ENCODE results near the gene MN1.

DNA sequence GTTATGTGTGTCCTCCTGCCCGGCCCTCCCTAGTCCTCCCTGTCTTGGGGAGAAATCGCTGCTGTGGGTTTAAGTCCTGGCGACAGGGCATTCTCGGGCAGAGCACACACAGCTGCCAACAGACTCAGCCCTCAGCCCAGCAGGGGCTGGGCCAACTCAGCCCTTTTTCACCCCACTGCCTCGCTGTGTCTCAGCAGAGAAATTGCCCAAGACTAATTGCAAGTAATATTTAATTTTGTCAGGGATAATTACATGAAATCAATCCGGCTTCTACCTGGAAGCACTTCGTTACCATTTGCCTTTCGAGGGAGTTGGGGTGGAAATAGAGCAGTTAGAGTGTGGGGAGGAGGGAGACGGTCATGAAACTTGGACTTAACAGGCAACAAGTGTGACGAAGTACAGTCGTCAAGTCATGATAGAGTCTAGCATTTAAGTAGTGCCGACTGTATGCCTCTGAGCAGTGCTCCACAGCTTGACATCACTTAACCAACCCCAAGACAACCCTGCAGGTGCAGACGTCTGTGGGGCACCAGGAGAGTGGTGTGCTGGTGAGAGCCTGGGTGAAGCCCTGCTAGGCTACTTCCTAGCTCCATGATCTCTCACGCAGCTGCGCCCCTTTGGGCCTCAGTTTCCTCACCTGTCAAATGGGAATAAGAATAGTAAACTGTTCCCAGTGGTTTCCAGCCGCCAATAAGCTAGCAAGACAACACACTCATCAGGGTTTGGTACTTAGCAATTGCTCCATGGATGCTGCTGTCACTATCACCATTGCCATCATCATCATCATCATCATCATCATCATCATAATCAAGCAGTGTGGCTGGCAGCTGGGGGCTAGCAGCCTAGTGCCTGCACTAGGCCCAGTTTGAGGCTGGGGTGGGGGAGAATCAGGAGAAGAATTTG is 29.2 kb downstream of the MN1 start:
- TF ChIP-seq, protein P1, sequence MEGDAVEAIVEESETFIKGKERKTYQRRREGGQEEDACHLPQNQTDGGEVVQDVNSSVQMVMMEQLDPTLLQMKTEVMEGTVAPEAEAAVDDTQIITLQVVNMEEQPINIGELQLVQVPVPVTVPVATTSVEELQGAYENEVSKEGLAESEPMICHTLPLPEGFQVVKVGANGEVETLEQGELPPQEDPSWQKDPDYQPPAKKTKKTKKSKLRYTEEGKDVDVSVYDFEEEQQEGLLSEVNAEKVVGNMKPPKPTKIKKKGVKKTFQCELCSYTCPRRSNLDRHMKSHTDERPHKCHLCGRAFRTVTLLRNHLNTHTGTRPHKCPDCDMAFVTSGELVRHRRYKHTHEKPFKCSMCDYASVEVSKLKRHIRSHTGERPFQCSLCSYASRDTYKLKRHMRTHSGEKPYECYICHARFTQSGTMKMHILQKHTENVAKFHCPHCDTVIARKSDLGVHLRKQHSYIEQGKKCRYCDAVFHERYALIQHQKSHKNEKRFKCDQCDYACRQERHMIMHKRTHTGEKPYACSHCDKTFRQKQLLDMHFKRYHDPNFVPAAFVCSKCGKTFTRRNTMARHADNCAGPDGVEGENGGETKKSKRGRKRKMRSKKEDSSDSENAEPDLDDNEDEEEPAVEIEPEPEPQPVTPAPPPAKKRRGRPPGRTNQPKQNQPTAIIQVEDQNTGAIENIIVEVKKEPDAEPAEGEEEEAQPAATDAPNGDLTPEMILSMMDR (conservative IDR thresholded peaks at IDR 0.05): no peak
- TF ChIP-seq EZH2 (IDR thresholded peaks at IDR 0.05; ENCODE audit: low read depth): no peak

Data from PC-9 (cell line).